Measurements from ENCODE around the gene FABP3. TPM values are rescaled to one million over a fixed set of nuclear protein-coding genes. Genes with fewer than 3 reads are reported as not detected.

FABP3 gene
- total RNA-seq, 1 donor from 2014 or later: 14.0 TPM

DNA sequence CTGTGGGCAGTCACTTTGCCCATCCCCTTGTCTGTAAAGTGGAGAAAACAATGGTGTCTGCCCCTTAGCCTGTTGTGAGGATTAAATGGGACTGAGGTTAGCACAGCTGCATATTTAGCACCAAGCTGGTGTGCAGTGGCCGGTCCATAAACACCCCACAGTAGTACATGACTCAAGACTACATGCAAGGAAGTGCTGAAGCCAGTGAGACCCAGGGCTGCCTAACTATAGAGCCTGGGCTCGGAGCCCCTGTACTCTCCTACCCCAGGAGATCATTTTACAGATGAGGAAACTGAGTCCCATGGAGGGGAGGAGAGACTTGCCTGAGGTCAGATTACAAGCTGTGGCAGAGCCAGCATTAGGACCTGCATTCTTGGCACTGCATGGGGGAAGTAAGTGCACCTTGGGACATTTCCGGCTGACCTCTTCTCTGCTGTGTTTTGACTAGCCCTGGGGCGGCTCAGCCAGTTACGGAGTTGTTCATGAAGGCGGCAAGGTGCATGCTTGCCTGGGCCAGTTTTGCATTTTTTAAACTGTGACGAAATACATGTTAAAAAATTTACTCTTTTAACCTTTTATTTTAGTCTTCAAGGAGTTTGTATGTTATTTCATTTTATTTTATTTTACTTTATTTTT, 43.3 kb upstream of the FABP3 start:
- DNase-seq (ENCODE audit: low read depth, low spot score): no peak
- no peak for TF ChIP-seq CTCF (conservative IDR thresholded peaks at IDR 0.05)

DNA sequence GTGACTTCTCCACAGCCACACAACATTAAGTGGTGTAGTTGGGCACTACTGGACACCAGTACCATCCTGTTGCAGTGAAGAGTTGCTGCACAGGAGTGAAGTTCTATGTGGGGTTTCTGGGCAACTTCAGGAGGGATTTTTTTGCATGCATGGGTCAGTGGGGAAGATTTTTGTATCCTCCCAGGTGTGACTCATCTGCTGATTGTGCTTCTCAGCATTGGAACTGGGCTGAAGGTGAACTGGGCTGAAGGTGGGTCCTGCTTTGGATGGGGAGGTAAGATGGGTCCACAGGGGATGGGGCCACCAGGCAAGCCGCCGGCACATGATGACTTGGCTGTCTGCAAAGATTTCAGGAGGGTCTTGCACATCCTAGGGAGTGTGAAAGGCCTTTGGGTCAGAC, 42.8 kb upstream of the FABP3 start:
- peaks cover 50% of the 10 kb centered on the region for H3K4me1 Mint-ChIP-seq
- no peak overlapping the region for H3K27ac Mint-ChIP-seq (ENCODE audit: unreplicated experiment)
- no peak for TF ChIP-seq CTCF (conservative IDR thresholded peaks at IDR 0.05)
- H3K27me3 Mint-ChIP-seq (ENCODE audit: low read depth): peaks cover 13% of the 10 kb centered on the region
- no peaks in the 10 kb centered on the region for H3K36me3 Mint-ChIP-seq (ENCODE audit: low read depth)
- H3K9me3 Mint-ChIP-seq: no peaks in the 10 kb centered on the region
- no peak for DNase-seq (ENCODE audit: low read depth, low spot score)
- peak overlapping the region; percentile 39 for H3K4me3 Mint-ChIP-seq

More for the DNA sequence above, 43.3 kb upstream of the FABP3 start:
- Mint-ChIP-seq H3K9me3 (no peaks in the 10 kb centered on the region), H3K27me3 (ENCODE audit: low read depth) (peaks cover 13% of the 10 kb centered on the region), H3K27ac (ENCODE audit: unreplicated experiment) (no peak overlapping the region), H3K4me3 (peak overlapping the region; percentile 39), H3K36me3 (ENCODE audit: low read depth) (no peaks in the 10 kb centered on the region), H3K4me1 (peaks cover 51% of the 10 kb centered on the region)

DNA sequence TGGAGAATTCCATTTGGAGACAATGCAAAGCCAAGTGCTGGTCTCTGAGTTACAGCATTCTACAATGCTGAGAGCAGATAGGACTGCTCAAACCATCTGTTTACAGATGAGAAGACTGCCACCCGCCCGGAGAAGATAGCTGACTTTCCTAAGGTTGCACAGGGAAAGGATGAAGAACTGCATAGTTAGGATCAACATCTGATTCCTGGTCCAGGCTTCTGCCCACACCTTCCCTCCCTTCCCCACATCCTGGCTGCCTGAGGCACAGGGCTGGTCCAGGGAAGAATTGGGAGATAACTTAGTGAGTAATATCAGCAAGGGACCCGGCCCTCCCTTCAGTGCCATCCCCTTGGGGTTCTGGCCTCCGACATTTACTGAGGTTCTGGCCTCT, 42.1 kb upstream of the FABP3 start:
- Mint-ChIP-seq H3K27me3 (ENCODE audit: low read depth) (peaks cover 13% of the 10 kb centered on the region), H3K9me3 (no peaks in the 10 kb centered on the region), H3K27ac (ENCODE audit: unreplicated experiment) (peak overlapping the region; percentile 96), H3K36me3 (ENCODE audit: low read depth) (no peaks in the 10 kb centered on the region), H3K4me3 (peak overlapping the region; percentile 96), H3K4me1 (peaks cover 50% of the 10 kb centered on the region)
- no peak for DNase-seq (ENCODE audit: low read depth, low spot score)
- TF ChIP-seq CTCF (conservative IDR thresholded peaks at IDR 0.05): no peak

DNA sequence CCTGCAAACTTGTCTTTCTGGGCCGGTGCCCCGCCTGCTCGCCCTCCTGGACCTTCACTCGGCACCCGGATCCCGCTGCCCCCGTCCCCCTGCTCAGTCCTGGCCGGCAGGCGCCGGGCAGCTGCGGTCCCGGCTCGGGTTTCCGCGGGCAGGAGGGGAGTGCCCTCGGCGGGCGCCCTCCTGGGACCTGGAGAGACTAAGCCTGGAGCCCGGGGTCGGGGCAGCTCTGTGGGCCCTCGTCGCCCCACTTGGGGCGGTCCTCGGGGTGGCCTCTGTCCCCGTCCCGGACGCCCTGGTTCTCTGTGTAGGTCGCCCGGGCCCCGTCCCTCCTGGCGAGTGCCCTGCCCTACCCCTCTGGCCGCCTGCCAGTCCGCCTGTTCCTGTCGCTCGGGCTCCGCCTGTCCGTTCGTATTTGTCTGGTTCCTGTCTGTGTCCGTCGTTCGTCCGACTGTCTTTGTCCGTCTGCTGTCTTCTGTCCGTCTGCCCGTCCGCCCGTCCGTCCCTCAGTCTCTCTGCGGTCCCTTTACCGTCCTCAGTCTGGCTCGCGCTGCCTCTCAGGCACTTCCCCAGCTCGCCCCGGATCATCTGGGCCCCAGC, 40.6 kb upstream of the FABP3 start:
- no peaks in the 10 kb centered on the region for H3K36me3 Mint-ChIP-seq (ENCODE audit: low read depth)

GRCh38 chr1:31412732-31413404, 40.0 kb upstream of the FABP3 start, which contains the start of gene SERINC2:
Gene SERINC2, plus strand, starts transcription at chr1:31413213. Its CDS starts 53 bp downstream, at chr1:31413266.
- peak within 1 kb of the TSS; percentile 96 for H3K27ac Mint-ChIP-seq (ENCODE audit: unreplicated experiment)
- H3K27me3 Mint-ChIP-seq (ENCODE audit: low read depth): peaks cover 13% of the 10 kb centered on the region
- no peak for TF ChIP-seq CTCF (conservative IDR thresholded peaks at IDR 0.05)
- no peak for DNase-seq (ENCODE audit: low read depth, low spot score)
- H3K9me3 Mint-ChIP-seq: no peaks in the 10 kb centered on the region
- no peaks in the 10 kb centered on the region for H3K36me3 Mint-ChIP-seq (ENCODE audit: low read depth)
- peaks cover 57% of the 10 kb centered on the region for H3K4me1 Mint-ChIP-seq
- H3K4me3 Mint-ChIP-seq: peak within 1 kb of the TSS; percentile 96

More for the DNA sequence above, 40.6 kb upstream of the FABP3 start:
- no peaks in the 10 kb centered on the region for H3K9me3 Mint-ChIP-seq
- no peak for TF ChIP-seq CTCF (conservative IDR thresholded peaks at IDR 0.05)
- H3K4me1 Mint-ChIP-seq: peaks cover 57% of the 10 kb centered on the region
- peak; percentile 43 for DNase-seq (ENCODE audit: low read depth, low spot score)
- H3K27ac Mint-ChIP-seq (ENCODE audit: unreplicated experiment): peak overlapping the region; percentile 96
- H3K27me3 Mint-ChIP-seq (ENCODE audit: low read depth): peaks cover 13% of the 10 kb centered on the region
- H3K4me3 Mint-ChIP-seq: peak overlapping the region; percentile 96
